CD4-positive, alpha-beta T cell treated with Interferon alpha-2 for 1 hour (primary cell): ENCODE data around the gene SHCBP1L.

ENCODE experiments used
- DNase-seq, 2 donors: peaks; one replicate each; pipeline ENCODE4 v3.0.0-alpha.2; 2020 to 2022

SHCBP1L gene

GRCh38 chr1:182888736-182889531 is 64.0 kb downstream of the SHCBP1L start:
- DNase-seq: no peak

- no peak for DNase-seq
These were observed 66.0 kb downstream of the SHCBP1L start for GRCh38 chr1:182886985-182887384.

GRCh38 chr1:182885591-182885990 is 67.4 kb downstream of the SHCBP1L start:
- DNase-seq: no peak

- no peak for DNase-seq
These were observed 68.1 kb downstream of the SHCBP1L start for GRCh38 chr1:182884872-182885271.

GRCh38 chr1:182877842-182878241 is 75.1 kb downstream of the SHCBP1L start:
- no peak for DNase-seq

- no peak for DNase-seq
These were observed 75.6 kb downstream of the SHCBP1L start for GRCh38 chr1:182877331-182877730.

- DNase-seq: no peak
These were observed 77.1 kb downstream of the SHCBP1L start for GRCh38 chr1:182875889-182876288.

- DNase-seq: no peak
These were observed 80.1 kb downstream of the SHCBP1L start for GRCh38 chr1:182872881-182873280.

- no peak for DNase-seq
These were observed 83.7 kb downstream of the SHCBP1L start for GRCh38 chr1:182869241-182869666.

- no peak for DNase-seq
These were observed 85.1 kb downstream of the SHCBP1L start for GRCh38 chr1:182867861-182868260.

- DNase-seq: no peak
These were observed 89.0 kb downstream of the SHCBP1L start for GRCh38 chr1:182863940-182864339.

GRCh38 chr1:182862827-182863226 is 90.1 kb downstream of the SHCBP1L start:
- DNase-seq: no peak

GRCh38 chr1:182861994-182862393 is 91.0 kb downstream of the SHCBP1L start:
- DNase-seq: no peak

GRCh38 chr1:182860658-182861057 is 92.3 kb downstream of the SHCBP1L start:
- no peak for DNase-seq

- no peak for DNase-seq
These were observed 95.8 kb downstream of the SHCBP1L start for GRCh38 chr1:182857212-182857611.

GRCh38 chr1:182855911-182856310 is 97.1 kb downstream of the SHCBP1L start:
- DNase-seq: no peak

GRCh38 chr1:182851825-182852224 is 101.1 kb downstream of the SHCBP1L start:
- DNase-seq: no peak

GRCh38 chr1:182850319-182850718 is 102.6 kb downstream of the SHCBP1L start:
- no peak for DNase-seq
